ENCODE data around the gene DEK.

DEK gene

DNA sequence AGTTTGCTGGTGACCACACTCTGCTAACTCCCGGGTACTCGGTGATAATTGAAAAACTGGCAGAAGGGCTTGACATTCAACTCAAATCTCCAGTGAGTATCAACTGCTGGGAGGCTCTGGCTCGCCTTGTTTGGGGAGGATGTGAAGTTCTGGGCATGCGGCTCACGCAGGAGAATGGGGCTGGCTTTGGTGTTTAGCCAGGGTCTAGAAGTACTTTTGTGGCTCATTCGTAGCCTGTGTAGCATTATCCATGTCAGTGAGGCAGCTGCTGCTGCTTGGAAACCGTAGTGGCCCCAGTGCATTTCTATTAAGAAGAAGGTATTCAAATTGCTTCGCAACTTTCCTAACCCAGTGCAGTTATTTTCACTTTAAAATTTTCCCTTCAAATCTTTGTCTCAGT is 56.9 kb downstream of the DEK start:
- POLR2A ChIA-PET (ENCODE audit: low non-redundant PET), result no interaction called here
- TF ChIP-seq, protein P1, sequence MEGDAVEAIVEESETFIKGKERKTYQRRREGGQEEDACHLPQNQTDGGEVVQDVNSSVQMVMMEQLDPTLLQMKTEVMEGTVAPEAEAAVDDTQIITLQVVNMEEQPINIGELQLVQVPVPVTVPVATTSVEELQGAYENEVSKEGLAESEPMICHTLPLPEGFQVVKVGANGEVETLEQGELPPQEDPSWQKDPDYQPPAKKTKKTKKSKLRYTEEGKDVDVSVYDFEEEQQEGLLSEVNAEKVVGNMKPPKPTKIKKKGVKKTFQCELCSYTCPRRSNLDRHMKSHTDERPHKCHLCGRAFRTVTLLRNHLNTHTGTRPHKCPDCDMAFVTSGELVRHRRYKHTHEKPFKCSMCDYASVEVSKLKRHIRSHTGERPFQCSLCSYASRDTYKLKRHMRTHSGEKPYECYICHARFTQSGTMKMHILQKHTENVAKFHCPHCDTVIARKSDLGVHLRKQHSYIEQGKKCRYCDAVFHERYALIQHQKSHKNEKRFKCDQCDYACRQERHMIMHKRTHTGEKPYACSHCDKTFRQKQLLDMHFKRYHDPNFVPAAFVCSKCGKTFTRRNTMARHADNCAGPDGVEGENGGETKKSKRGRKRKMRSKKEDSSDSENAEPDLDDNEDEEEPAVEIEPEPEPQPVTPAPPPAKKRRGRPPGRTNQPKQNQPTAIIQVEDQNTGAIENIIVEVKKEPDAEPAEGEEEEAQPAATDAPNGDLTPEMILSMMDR (conservative IDR thresholded peaks at IDR 0.05; ENCODE audit: low read depth), result no peak
- CTCF ChIA-PET, result interaction anchor here (0.7 kb wide), 1 partner anchor 1081 kb away, joined by 3 read pairs; no protein-coding TSS in a partner anchor
- no peak for DNase-seq (ENCODE audit: low spot score)
- no peak overlapping the region for H3K27ac ChIP-seq

DNA sequence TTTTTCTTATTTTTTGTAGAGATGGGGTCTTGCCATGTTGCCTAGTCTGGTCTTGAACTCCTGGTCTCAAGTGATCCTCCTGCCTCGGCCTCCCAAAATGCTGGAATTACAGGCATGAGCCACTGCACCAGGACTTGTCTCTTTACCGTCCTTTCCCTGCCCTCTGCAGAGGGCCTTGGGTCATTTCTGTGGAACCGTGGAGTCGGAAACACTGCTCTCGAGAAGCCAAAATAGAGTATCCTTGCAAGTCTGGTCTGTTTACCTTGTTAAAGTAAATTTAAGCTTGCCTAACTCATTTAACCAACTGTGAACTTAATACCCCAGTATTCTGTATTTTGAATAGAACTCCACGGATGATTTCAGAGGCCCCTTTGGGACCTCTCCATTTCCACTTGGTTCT is 57.7 kb downstream of the DEK start:
- TF ChIP-seq, protein P1 (conservative IDR thresholded peaks at IDR 0.05; ENCODE audit: low read depth), result no peak
- ChIA-PET CTCF (no interaction called here), POLR2A (ENCODE audit: low non-redundant PET) (interaction anchor here (0.6 kb wide), 2 partner anchors 425 to 492 kb away, joined by 4 to 11 read pairs; no protein-coding TSS in a partner anchor)
- H3K27ac ChIP-seq, result no peak overlapping the region
- no peak for DNase-seq (ENCODE audit: low spot score)

DNA sequence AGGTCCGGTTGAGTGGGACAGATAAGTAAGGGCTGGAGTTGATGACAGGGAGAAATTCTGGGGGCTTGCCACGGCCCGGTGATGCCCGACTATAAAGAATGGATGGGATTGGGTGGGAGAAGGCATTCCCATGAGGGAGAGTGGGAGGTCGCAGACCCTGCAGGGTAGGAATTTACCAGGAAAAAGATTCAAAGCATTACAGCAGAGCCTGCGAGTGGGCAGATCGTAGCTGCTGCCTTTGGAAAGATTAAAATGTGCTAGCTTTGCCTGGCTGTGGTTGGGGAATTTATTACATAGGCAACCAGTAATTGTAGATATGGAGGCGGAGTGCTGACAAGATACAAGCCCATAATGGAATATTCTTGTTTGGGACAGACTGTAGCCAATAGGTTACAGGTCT is 59.6 kb downstream of the DEK start:
- POLR2A ChIA-PET (ENCODE audit: low non-redundant PET), result no interaction called here
- H3K27ac ChIP-seq, result no peak overlapping the region
- TF ChIP-seq, protein P1 (conservative IDR thresholded peaks at IDR 0.05; ENCODE audit: low read depth), result no peak
- CTCF ChIA-PET, result interaction anchor here (0.6 kb wide), 1 partner anchor 1222 kb away, joined by 4 read pairs; no protein-coding TSS in a partner anchor
- DNase-seq (ENCODE audit: low spot score), result no peak

DNA sequence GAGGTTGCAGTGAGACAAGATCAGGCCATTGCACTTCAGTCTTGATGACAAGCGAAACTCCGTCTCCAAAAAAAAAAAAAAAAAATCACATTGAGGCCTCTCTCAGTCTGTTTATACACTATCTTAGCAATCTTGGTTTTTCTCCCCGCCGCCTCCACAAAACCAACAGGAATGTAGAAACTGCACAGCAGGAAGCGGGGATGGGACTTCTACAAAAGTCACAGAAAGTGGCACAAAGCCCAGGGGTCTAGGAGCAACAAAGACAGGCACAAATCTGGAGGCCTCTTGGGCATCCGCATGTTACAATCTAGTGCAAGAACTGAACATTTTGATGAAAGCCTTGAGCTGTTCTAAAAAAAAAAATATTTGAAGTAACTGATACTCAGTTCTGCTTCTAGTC is 60.5 kb downstream of the DEK start:
- H3K27ac ChIP-seq, result no peak overlapping the region
- DNase-seq (ENCODE audit: low spot score), result no peak
- POLR2A ChIA-PET (ENCODE audit: low non-redundant PET), result no interaction called here
- TF ChIP-seq, protein P1 (conservative IDR thresholded peaks at IDR 0.05; ENCODE audit: low read depth), result no peak
- CTCF ChIA-PET, result interaction anchor here (0.7 kb wide), 1 partner anchor 76 kb away, joined by 5 read pairs; no protein-coding TSS in a partner anchor

DNA sequence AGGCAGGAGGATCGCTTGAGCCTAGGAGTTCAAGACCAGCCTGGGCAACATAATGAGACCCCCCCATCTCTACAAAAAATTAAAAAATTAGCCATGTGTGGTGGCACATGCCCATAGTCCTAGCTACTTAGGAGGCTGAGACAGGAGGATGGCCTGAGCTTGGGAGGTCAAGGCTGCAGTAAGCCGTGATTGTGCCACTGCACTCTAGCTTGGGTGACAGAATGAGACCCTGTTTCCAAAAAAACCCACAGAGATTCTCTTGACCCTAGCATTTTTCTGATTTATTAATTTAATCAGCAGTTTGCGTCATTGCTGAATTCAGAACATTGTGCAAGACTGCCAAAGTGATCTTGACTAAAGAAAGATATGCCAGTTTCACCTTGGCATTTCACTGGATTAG is 72.3 kb downstream of the DEK start:
- ChIA-PET POLR2A (ENCODE audit: low non-redundant PET) (no interaction called here), CTCF (interaction anchor here (0.6 to 0.7 kb wide), 2 partner anchors 46 to 291 kb away, joined by 3 read pairs; no protein-coding TSS in a partner anchor)
- no peak for DNase-seq (ENCODE audit: low spot score)
- TF ChIP-seq, protein P1 (conservative IDR thresholded peaks at IDR 0.05; ENCODE audit: low read depth), result no peak
- no peak overlapping the region for H3K27ac ChIP-seq

DNA sequence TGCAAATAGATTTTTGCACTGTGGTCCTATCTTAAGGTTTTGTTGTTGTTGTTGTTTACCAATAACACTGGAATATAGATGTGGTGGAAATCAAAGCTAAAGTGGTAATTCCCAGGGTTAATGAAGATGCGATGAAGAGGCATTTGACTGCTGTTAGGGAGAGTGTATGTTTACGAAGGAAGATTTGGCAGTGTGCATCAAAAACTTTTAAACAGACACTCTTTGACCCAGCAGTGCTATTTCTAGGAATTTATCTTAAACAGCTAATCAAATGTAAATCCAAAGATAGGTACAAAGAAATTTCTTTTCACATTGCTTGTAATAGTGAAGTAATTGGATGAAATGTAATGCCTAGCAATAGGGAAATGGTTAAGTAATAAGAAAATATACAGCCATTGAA is 75.1 kb downstream of the DEK start:
- DNase-seq (ENCODE audit: low spot score), result no peak
- no peak overlapping the region for H3K27ac ChIP-seq
- ChIA-PET POLR2A (ENCODE audit: low non-redundant PET) (no interaction called here), CTCF (no interaction called here)
- TF ChIP-seq, protein P1 (conservative IDR thresholded peaks at IDR 0.05; ENCODE audit: low read depth), result no peak

Data from RWPE1 (cell line).